ENCODE data around the gene BABAM1.
A peak's percentile ranks its signal among the peaks of the same experiment; 100 is the strongest.

BABAM1 gene

DNA sequence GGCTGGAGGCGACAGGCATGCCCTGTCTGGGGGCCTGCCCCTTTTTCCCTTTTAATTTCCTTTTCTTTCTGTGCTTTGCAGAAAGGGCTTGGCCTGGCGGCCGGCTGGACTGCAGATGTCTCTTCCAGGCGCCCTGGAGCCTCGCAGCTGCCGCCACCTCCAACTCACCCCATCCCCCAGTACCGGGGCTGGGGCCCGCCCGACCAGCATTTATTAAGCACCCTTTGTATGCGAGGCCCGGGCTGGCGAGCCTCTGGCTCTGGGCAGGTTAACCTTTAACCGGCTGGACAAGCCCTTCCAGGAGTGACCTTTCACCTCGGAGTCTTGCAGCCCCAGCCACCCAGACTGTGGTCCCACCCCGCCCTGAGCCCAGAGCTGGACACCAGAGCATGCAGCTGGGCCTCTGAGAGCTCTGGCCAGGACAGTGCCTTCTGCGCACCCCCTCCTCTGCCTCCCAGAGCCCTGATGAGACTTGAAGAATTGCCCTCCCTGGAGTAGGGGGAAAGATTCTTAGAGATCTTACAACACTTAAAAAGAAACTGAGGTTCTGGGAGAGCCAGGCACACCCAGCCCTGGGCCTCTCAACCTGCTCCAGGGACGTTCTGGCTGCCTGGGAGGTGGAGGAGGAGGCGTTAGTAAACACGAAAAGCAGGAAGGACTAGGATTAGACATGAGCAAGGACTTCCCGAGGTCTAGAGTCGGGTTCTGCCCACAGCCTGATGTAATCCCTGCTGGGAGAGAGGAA, 20.4 kb upstream of the BABAM1 start:
- Histone ChIP-seq H3K27me3 (ENCODE audit: control insufficient read depth in 3 of 3, insufficient read depth in 3 of 3, low read depth in 1 of 3, low read length in 3 of 3) (peaks cover 0 to 2% (median 0%) of the 10 kb centered on the region in 3 experiments), H3K14ac (ENCODE audit: low read length) (no peak overlapping the region), H3K36me3 (replicated peaks in 1 of 2; ENCODE audit: control insufficient read depth in 2 of 2, insufficient read depth in 2 of 2, low read length in 2 of 2) (no peaks in the 10 kb centered on the region), H3K4me3 (ENCODE audit: low read length in 2 of 2) (peak overlapping the region in 1 of 2 donors; percentile 45), H2BK15ac (ENCODE audit: low read length) (peak overlapping the region; percentile 92), H3K4ac (ENCODE audit: low read length) (peak overlapping the region; percentile 8), H3K9me3 (replicated peaks in 1 of 2; ENCODE audit: control insufficient read depth in 2 of 2, insufficient read depth in 1 of 2, low read depth in 1 of 2, low read length in 2 of 2) (no peaks in the 10 kb centered on the region), H2BK5ac (ENCODE audit: low read length) (peak overlapping the region; percentile 70), H3K18ac (ENCODE audit: low read length) (peak overlapping the region; percentile 94), H2AK5ac (ENCODE audit: low read depth, low read length) (peak overlapping the region; percentile 60), H4K8ac (ENCODE audit: low read depth, low read length) (no peak overlapping the region), H3K4me2 (ENCODE audit: insufficient read depth, low read length, poor library complexity, severe bottlenecking) (peak overlapping the region; percentile 88), H3K27ac (replicated peaks; ENCODE audit: low read length) (peak overlapping the region; percentile 88), H2BK12ac (ENCODE audit: low read length) (no peak overlapping the region), H4K91ac (ENCODE audit: low read depth, low read length, poor library complexity) (no peak overlapping the region), H3K4me1 (ENCODE audit: control insufficient read depth in 2 of 2, insufficient read depth in 1 of 2, low read depth in 1 of 2, low read length in 2 of 2) (peaks cover 28 to 35% of the 10 kb centered on the region in 2 donors), H2BK120ac (ENCODE audit: low read depth, low read length) (no peak overlapping the region), H3K79me1 (ENCODE audit: low read depth, low read length) (peaks cover 15% of the 10 kb centered on the region), H3K23ac (ENCODE audit: low read depth, low read length, poor library complexity) (no peak overlapping the region), H3K9ac (ENCODE audit: low read depth, low read length, poor library complexity) (no peak overlapping the region), H2AFZ (ENCODE audit: low read length) (peak overlapping the region; percentile 90)
- whole genome bisulfite sequencing, 2 donors (ENCODE audit: extremely low coverage in 2 of 2, insufficient read length in 2 of 2, insufficient replicate concordance in 1 of 2), result no CpG with 5 or more reads among the region's 21 CpGs
- no peak for DNase-seq (ENCODE audit: low spot score)

DNA sequence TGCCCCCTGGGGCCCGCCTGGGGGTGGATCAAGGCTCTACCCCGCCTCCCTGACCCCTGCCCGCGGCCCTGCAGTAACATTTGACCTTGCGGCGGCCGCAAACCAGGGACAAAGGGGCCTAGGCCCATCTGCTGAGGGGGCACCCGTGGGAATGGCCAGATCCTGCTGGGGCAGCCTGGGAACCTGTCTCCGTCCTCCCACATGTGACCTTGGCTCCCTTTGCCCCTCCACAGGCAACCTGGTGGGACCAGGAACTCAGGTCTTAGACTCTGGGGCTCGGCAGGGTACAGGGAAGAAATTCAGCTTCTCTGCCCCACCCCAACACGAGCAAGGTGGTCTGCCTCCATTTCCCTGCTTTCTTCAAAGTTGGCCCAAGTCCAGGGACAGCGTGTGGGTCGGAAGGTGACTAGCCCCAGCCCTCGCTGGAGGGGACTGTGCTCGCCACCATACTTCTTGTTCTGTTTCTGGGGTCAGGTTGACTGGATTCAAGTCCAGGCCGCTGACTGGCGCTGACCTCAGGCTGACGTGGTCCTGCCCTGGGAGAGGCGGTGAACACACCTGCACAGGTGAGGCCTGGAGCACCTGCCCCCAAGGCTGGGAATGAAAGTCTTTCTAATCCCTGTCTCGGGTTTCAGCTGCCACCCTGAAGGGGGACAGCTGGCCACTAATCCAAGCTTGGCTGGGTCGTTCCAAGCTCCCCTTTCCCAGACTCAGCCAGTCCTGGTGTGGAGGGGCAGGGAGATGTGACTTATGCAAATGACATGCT, 19.0 kb upstream of the BABAM1 start:
- H4K91ac ChIP-seq (ENCODE audit: low read depth, low read length, poor library complexity), result no peak overlapping the region
- no peak overlapping the region for H3K27ac ChIP-seq (replicated peaks; ENCODE audit: low read length)

DNA sequence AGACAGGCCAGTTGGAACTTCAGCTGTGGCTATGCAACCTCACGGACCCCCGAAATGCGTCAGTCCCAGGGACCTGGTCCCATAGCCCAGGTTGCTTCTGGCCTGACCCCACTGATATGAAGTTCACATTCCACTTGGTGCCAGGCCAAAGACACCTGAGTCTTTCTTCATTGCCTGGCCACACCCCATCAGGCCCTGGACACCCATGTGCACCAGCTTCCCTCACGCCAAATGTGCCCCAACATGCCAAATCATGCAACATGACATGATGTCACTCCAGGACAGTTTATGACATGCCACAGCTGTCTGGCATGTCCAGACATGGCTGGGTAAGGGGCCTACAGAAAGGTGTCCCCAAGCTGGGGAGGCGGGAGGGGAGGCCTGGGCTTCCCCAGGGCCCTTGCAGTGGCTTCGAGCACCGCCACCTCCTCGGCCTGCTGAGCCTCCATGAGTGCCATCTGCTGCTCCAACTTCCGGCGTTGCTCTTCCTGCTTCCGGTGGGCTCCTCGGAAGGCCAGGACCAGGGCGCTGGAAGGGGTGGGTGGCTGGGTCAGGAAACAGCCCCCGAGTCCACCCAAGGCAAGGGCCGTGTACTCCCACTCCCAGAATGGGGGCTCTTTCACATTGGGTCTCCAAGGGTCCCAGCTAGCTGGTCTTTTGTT, 17.2 kb upstream of the BABAM1 start:
- Histone ChIP-seq H3K4ac (ENCODE audit: low read length) (no peak overlapping the region), H2BK12ac (ENCODE audit: low read length) (no peak overlapping the region), H3K9ac (ENCODE audit: low read depth, low read length, poor library complexity) (no peak overlapping the region), H4K91ac (ENCODE audit: low read depth, low read length, poor library complexity) (no peak overlapping the region), H3K4me1 (ENCODE audit: control insufficient read depth in 2 of 2, insufficient read depth in 1 of 2, low read depth in 1 of 2, low read length in 2 of 2) (peaks cover 19 to 22% of the 10 kb centered on the region in 2 donors), H2AFZ (ENCODE audit: low read length) (no peak overlapping the region), H2BK5ac (ENCODE audit: low read length) (no peak overlapping the region), H4K8ac (ENCODE audit: low read depth, low read length) (no peak overlapping the region), H3K4me2 (ENCODE audit: insufficient read depth, low read length, poor library complexity, severe bottlenecking) (no peak overlapping the region), H2BK120ac (ENCODE audit: low read depth, low read length) (no peak overlapping the region), H3K4me3 (ENCODE audit: low read length in 2 of 2) (no peak overlapping the region), H2BK15ac (ENCODE audit: low read length) (no peak overlapping the region), H3K9me3 (replicated peaks in 1 of 2; ENCODE audit: control insufficient read depth in 2 of 2, insufficient read depth in 1 of 2, low read depth in 1 of 2, low read length in 2 of 2) (no peaks in the 10 kb centered on the region), H3K23ac (ENCODE audit: low read depth, low read length, poor library complexity) (no peak overlapping the region), H3K36me3 (replicated peaks in 1 of 2; ENCODE audit: control insufficient read depth in 2 of 2, insufficient read depth in 2 of 2, low read length in 2 of 2) (no peaks in the 10 kb centered on the region), H3K79me1 (ENCODE audit: low read depth, low read length) (peaks cover 4% of the 10 kb centered on the region), H3K27me3 (ENCODE audit: control insufficient read depth in 3 of 3, insufficient read depth in 3 of 3, low read depth in 1 of 3, low read length in 3 of 3) (peaks cover 0 to 2% (median 0%) of the 10 kb centered on the region in 3 experiments), H3K14ac (ENCODE audit: low read length) (no peak overlapping the region), H3K18ac (ENCODE audit: low read length) (no peak overlapping the region), H3K27ac (replicated peaks; ENCODE audit: low read length) (no peak overlapping the region), H2AK5ac (ENCODE audit: low read depth, low read length) (peak overlapping the region; percentile 4)
- no peak for DNase-seq (ENCODE audit: low spot score)
- no CpG with 5 or more reads among the region's 15 CpGs for WGBS, 2 donors (ENCODE audit: extremely low coverage in 2 of 2, insufficient read length in 2 of 2, insufficient replicate concordance in 1 of 2)

More for the DNA sequence above, 19.0 kb upstream of the BABAM1 start:
- peaks cover 10% of the 10 kb centered on the region for H3K79me1 ChIP-seq (ENCODE audit: low read depth, low read length)
- no CpG with 5 or more reads among the region's 21 CpGs for WGBS, 2 donors (ENCODE audit: extremely low coverage in 2 of 2, insufficient read length in 2 of 2, insufficient replicate concordance in 1 of 2)
- H2BK120ac ChIP-seq (ENCODE audit: low read depth, low read length), result peak overlapping the region; percentile 61
- peak overlapping the region; percentile 3 for H3K18ac ChIP-seq (ENCODE audit: low read length)
- no peak overlapping the region for H4K8ac ChIP-seq (ENCODE audit: low read depth, low read length)
- H3K27me3 ChIP-seq (ENCODE audit: control insufficient read depth in 3 of 3, insufficient read depth in 3 of 3, low read depth in 1 of 3, low read length in 3 of 3), result peaks cover 0 to 2% (median 0%) of the 10 kb centered on the region in 3 experiments
- no peak overlapping the region for H3K4me3 ChIP-seq (ENCODE audit: low read length in 2 of 2)
- H3K4me1 ChIP-seq (ENCODE audit: control insufficient read depth in 2 of 2, insufficient read depth in 1 of 2, low read depth in 1 of 2, low read length in 2 of 2), result peaks cover 23 to 27% of the 10 kb centered on the region in 2 donors
- no peak overlapping the region for H3K4ac ChIP-seq (ENCODE audit: low read length)
- no peak overlapping the region for H3K9ac ChIP-seq (ENCODE audit: low read depth, low read length, poor library complexity)
- no peak overlapping the region for H2AK5ac ChIP-seq (ENCODE audit: low read depth, low read length)
- no peak overlapping the region for H2BK15ac ChIP-seq (ENCODE audit: low read length)
- H3K14ac ChIP-seq (ENCODE audit: low read length), result no peak overlapping the region
- H2BK5ac ChIP-seq (ENCODE audit: low read length), result no peak overlapping the region
- no peak overlapping the region for H3K23ac ChIP-seq (ENCODE audit: low read depth, low read length, poor library complexity)
- peak overlapping the region; percentile 5 for H2AFZ ChIP-seq (ENCODE audit: low read length)
- H3K36me3 ChIP-seq (replicated peaks in 1 of 2; ENCODE audit: control insufficient read depth in 2 of 2, insufficient read depth in 2 of 2, low read length in 2 of 2), result no peaks in the 10 kb centered on the region
- no peak for DNase-seq (ENCODE audit: low spot score)
- no peaks in the 10 kb centered on the region for H3K9me3 ChIP-seq (replicated peaks in 1 of 2; ENCODE audit: control insufficient read depth in 2 of 2, insufficient read depth in 1 of 2, low read depth in 1 of 2, low read length in 2 of 2)
- H3K4me2 ChIP-seq (ENCODE audit: insufficient read depth, low read length, poor library complexity, severe bottlenecking), result no peak overlapping the region
- peak overlapping the region; percentile 8 for H2BK12ac ChIP-seq (ENCODE audit: low read length)
